ENCODE measurements around the gene BARD1. TPM values are rescaled to one million over a fixed set of nuclear protein-coding genes. Genes with fewer than 3 reads are reported as not detected.

The BARD1 gene
- total RNA-seq, 1 donor from 2014 or later: 10.3 TPM

DNA sequence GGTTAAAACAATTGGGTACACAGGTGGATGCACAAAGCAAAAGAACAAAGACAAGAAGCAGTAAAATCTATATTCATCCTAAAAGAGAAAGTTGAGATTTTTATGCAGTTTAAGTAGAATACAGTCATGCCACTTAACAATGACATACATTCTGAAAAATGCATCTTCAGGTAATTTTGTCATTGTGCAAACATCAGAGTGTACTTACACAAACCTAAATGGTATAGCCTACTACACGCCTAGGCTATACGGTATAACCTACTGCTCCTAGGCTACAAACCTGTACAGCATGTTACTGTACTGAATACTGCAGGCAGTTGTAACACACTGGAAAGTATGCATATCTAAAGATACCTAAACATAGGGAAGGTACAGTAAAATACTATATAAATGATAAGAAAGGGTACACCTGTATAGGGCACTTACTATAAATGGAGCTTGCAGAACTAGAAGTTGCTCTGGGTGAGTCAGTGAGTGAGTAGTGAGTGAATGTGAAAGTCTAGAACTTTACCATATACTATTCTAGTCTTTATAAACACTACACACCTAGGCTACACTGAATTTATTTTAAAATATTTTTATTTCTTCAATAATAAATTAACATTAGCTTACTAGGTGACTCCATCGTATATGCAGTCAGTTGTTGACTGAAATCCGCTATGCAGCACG lies 132.9 kb downstream of the BARD1 start:
- no peak for DNase-seq (ENCODE audit: low read depth)
